Heart left ventricle (tissue), 16 donors: ENCODE measurements around the gene TBC1D4. TPM values are rescaled to one million over a fixed set of nuclear protein-coding genes. Genes with fewer than 3 reads are reported as not detected.

Experiments used
- ATAC-seq, 4 donors: fragments of 200-7000 bp; cut with Tn5 transposase; one replicate each; pipeline ENCODE4 v1.9.1; 2020 to 2022; ENCODE audit warnings: moderate library complexity in 4 of 4, mild to moderate bottlenecking in 3 of 4, moderate number of reproducible peaks in 1 of 4
- DNase-seq, 5 donors: peaks; one replicate each; pipeline ENCODE4 v3.0.0-alpha.2; 2020
- H3K27ac ChIP-seq, 12 donors: fragments of 200-600 bp; sonication (generic) in 4 of 12; one replicate each; pipeline versions ENCODE4 v1.5.0 to v1.8.0; 2016 to 2022; ENCODE audit warnings: mild to moderate bottlenecking in 2 of 12
- H3K27me3 ChIP-seq, 9 donors: fragments of 200-600 bp; sonication (generic) in 2 of 9; one replicate each; pipeline versions ENCODE4 v1.5.1 to v1.8.0; 2016 to 2022; ENCODE audit warnings: mild to moderate bottlenecking in 3 of 9
- H3K36me3 ChIP-seq, 9 donors: fragments of 200-600 bp; sonication (generic) in 2 of 9; one replicate each; pipeline versions ENCODE4 v1.5.0 to v1.8.0; 2018 to 2022; ENCODE audit warnings: mild to moderate bottlenecking in 2 of 9
- H3K4me1 ChIP-seq, 12 donors: fragments of 200-600 bp; sonication (generic) in 4 of 12; one replicate each; pipeline versions ENCODE4 v1.5.0 to v1.8.0; 2016 to 2022; ENCODE audit warnings: mild to moderate bottlenecking in 3 of 12
- H3K4me3 ChIP-seq, 12 donors: fragments of 200-600 bp; sonication (generic) in 4 of 12; one replicate each; pipeline versions ENCODE4 v1.5.0 to v1.8.0; 2017 to 2022; ENCODE audit warnings: mild to moderate bottlenecking in 9 of 12, moderate library complexity in 4 of 12
- H3K9me3 ChIP-seq, 12 donors: fragments of 200-600 bp; sonication (generic) in 4 of 12; one replicate each; pipeline versions ENCODE4 v1.5.0 to v1.8.0; 2016 to 2022; ENCODE audit warnings: mild to moderate bottlenecking in 1 of 12
- CTCF ChIP-seq, 12 donors: fragments of 200-600 bp; sonication (generic) in 4 of 12; IDR thresholded peaks; one replicate each; pipeline versions ENCODE4 v1.5.0 to v1.8.0; 2018 to 2022; ENCODE audit warnings: antibody characterized with exemption in 12 of 12, mild to moderate bottlenecking in 5 of 12
- POLR2A ChIP-seq, 2 donors: fragments of 450-650 bp; IDR thresholded peaks; one replicate each; pipeline ENCODE4 v1.6.1; 2017; ENCODE audit warnings: antibody characterized with exemption in 2 of 2, mild to moderate bottlenecking in 2 of 2, moderate library complexity in 2 of 2
- WGBS, 4 donors: extraction: QIAGEN DNeasy Blood & Tissue Kit in 2 of 4; methylation state at CpG; one replicate each; pipeline versions ENCODE4 v1.1.5 to v1.1.7; 2013 to 2018; 5-methylcytosine and 5-hydroxymethylcytosine counted together
- intact Hi-C, 10 donors: fragments of 100-400 bp; cut with DNase I; formaldehyde crosslinking; loops; one replicate each; pipeline versions ENCODE4 v1.11.1 to v1.14.2; 2022
- polyA plus RNA-seq, 2 donors: library from polyadenylated mRNA; stranded (reverse); fragments of 200-250 nt; gene quantifications; one replicate each; pipeline ENCODE4 v1.2.3, GENCODE V29; 2013
- total RNA-seq, 9 donors: library from RNA; depleted of rRNA in 2 of 9; stranded (reverse); fragments of >200 nt in 2 of 9; fragmentation: NEBNext Ultra II Directional in 3 of 9; extraction: Animal tissue kit (Norgen Biotek cat#: 25700) in 3 of 9; gene quantifications; one replicate each; pipeline versions ENCODE4 v1.1.0 to v1.2.4, GENCODE V29; 2016 to 2023
- donor health status: ischemic (EF 13 %, LVEDD 7.1; RV severe dilation, severe dysfunction).
- donor health status: healthy with polysubstance abuse.
- donor health status: DM: no; HTN: yes; CAD: no.
- donor health status: DM: no; HTN: no; CAD: no.
- donor health status: ischemic (EF 25% LVEDD 6.9; RV normal size, moderate dysfunction).
- donor health status: ischemic (EF 25% LVEDD 5.7; RV mildly dilated, moderate dysfunction).
- donor health status: healthy.
- donor health status: DM: yes; HTN: yes; CAD: no.
- donor health status: ischemic (EF 35%, LVEDD 5.7; RV mildly dilated, moderate dysfunction).
- donor health status: nonischemic (EF 11% LVEDD 7.7; RV severe dilation, severe dysfunction).
- donor health status: DM: yes; HTN: yes; CAD: no.
- donor health status: PGD.
- donor health status: ischemic (EF 29% LVEDD 5.4; RV normal size, mild dysfunction).
- donor health status: nonischemic (EF 23%, LVEDD 6.1; RV moderate dilation, normal function).

The TBC1D4 gene
- total and polyA plus RNA-seq, 11 donors: 26.8 to 158 (median 81.6) TPM

DNA sequence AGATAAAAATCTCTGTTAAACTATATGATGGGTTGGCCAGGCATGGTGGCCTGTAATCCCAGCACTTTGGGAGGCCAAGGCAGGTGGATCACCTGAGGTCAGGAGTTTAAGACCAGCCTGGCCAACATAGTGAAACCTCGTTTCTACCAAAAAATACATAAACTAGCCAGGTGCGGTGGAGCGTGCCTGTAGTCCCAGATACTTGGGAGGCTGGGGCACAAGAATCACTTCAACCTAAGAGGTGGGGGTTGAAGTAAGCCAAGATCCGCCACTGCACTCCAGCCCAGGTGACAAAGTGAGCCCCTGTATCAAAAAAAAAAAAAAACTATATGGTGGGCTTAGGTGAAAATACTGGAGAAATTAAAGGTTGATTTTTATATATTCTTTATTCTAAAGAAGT is 11.3 kb downstream of the TBC1D4 start:
- intact Hi-C loops: no loop called here
- no peaks in the 10 kb centered on the region for H3K9me3 ChIP-seq
- H3K4me3 ChIP-seq: no peak overlapping the region
- no peak for TF ChIP-seq CTCF (IDR thresholded peaks at IDR 0.05)
- no peak for TF ChIP-seq POLR2A (IDR thresholded peaks at IDR 0.05)
- ATAC-seq (no peak), DNase-seq (no peak)
- H3K4me1 ChIP-seq: peaks cover 0 to 57% (median 21%) of the 10 kb centered on the region in 12 donors
- WGBS, 4 donors: 82 to 98% (median 89%) methylated on average over 4 of the region's 4 CpGs
- H3K27me3 ChIP-seq: no peaks in the 10 kb centered on the region
- H3K36me3 ChIP-seq: no peaks in the 10 kb centered on the region
- no peak overlapping the region for H3K27ac ChIP-seq

- intact Hi-C loops: loop anchor here in 1 of 10 donors (5.0 kb wide), 1 partner anchor 62 kb away; no protein-coding TSS in a partner anchor
- TF ChIP-seq POLR2A (IDR thresholded peaks at IDR 0.05): no peak
- TF ChIP-seq CTCF (IDR thresholded peaks at IDR 0.05): no peak
- no peaks in the 10 kb centered on the region for H3K36me3 ChIP-seq
- DNase-seq: no peak
- H3K4me1 ChIP-seq: peaks cover 0 to 67% (median 23%) of the 10 kb centered on the region in 12 donors
- 66 to 76% (median 72%) methylated on average over 7 of the region's 7 CpGs for WGBS, 4 donors
- no peak for ATAC-seq
- no peaks in the 10 kb centered on the region for H3K9me3 ChIP-seq
- no peak overlapping the region for H3K27ac ChIP-seq
- H3K4me3 ChIP-seq: no peak overlapping the region
- no peaks in the 10 kb centered on the region for H3K27me3 ChIP-seq
Observed at GRCh38 chr13:75469047-75469446, 12.9 kb downstream of the TBC1D4 start.

GRCh38 chr13:75468602-75469001 is 13.4 kb downstream of the TBC1D4 start:
- TF ChIP-seq CTCF (IDR thresholded peaks at IDR 0.05) (no peak), POLR2A (IDR thresholded peaks at IDR 0.05) (no peak)
- ATAC-seq (no peak), DNase-seq (no peak)
- Histone ChIP-seq H3K27me3 (no peaks in the 10 kb centered on the region), H3K4me3 (no peak overlapping the region), H3K36me3 (no peaks in the 10 kb centered on the region), H3K27ac (peak overlapping the region in 3 of 12 donors; percentile 21 to 64 (median 21)), H3K9me3 (no peaks in the 10 kb centered on the region), H3K4me1 (peaks cover 0 to 64% (median 20%) of the 10 kb centered on the region in 12 donors)
- intact Hi-C loops: loop anchor here in 1 of 10 donors (5.0 kb wide), 1 partner anchor 61 kb away; no protein-coding TSS in a partner anchor
- 74 to 81% (median 76%) methylated on average over 5 of the region's 5 CpGs for WGBS, 4 donors

- no peak for TF ChIP-seq POLR2A (IDR thresholded peaks at IDR 0.05)
- no peak for TF ChIP-seq CTCF (IDR thresholded peaks at IDR 0.05)
- peaks cover 0 to 59% (median 19%) of the 10 kb centered on the region in 12 donors for H3K4me1 ChIP-seq
- no peak overlapping the region for H3K4me3 ChIP-seq
- no peaks in the 10 kb centered on the region for H3K9me3 ChIP-seq
- H3K36me3 ChIP-seq: no peaks in the 10 kb centered on the region
- intact Hi-C loops: loop anchor here in 1 of 10 donors (5.0 kb wide), 1 partner anchor 61 kb away; no protein-coding TSS in a partner anchor
- DNase-seq (no peak), ATAC-seq (peak in 1 of 4 donors; percentile 20)
- 53 to 66% (median 61%) methylated on average over 1 of the region's 1 CpG for WGBS, 4 donors
- no peaks in the 10 kb centered on the region for H3K27me3 ChIP-seq
- H3K27ac ChIP-seq: peak overlapping the region in 6 of 12 donors; percentile 19 to 64 (median 21)
Observed at GRCh38 chr13:75468098-75468497, 13.9 kb downstream of the TBC1D4 start.
